GM23248 (cell line): ENCODE results near the gene MKI67.

Experiments
- EZH2 ChIP-seq: fragments of 200-600 bp; sonication (generic); IDR thresholded peaks from 2 replicates; pipeline ENCODE4 v1.6.1; 2018; ENCODE audit warnings: antibody characterized with exemption, mild to moderate bottlenecking; ENCODE audit not compliant: insufficient read depth, poor library complexity, severe bottlenecking
- EZH2phosphoT487 ChIP-seq: fragments of 200-600 bp; sonication (generic); IDR thresholded peaks from 2 replicates; pipeline ENCODE4 v1.6.1; 2018; ENCODE audit warnings: antibody characterized with exemption, moderate library complexity, mild to moderate bottlenecking, low read depth; ENCODE audit not compliant: insufficient read depth

GRCh38 chr10:128080231-128080630, 46.0 kb downstream of the MKI67 start:
- TF ChIP-seq EZH2phosphoT487, result no peak
- no peak for TF ChIP-seq EZH2
